ENCODE data around the gene GLIS2. TPM values are rescaled to one million over a fixed set of nuclear protein-coding genes. Genes with fewer than 3 reads are reported as not detected.

The GLIS2 gene
- total and polyA plus RNA-seq, 2 donors, result 0.85 to 3.0 TPM

DNA sequence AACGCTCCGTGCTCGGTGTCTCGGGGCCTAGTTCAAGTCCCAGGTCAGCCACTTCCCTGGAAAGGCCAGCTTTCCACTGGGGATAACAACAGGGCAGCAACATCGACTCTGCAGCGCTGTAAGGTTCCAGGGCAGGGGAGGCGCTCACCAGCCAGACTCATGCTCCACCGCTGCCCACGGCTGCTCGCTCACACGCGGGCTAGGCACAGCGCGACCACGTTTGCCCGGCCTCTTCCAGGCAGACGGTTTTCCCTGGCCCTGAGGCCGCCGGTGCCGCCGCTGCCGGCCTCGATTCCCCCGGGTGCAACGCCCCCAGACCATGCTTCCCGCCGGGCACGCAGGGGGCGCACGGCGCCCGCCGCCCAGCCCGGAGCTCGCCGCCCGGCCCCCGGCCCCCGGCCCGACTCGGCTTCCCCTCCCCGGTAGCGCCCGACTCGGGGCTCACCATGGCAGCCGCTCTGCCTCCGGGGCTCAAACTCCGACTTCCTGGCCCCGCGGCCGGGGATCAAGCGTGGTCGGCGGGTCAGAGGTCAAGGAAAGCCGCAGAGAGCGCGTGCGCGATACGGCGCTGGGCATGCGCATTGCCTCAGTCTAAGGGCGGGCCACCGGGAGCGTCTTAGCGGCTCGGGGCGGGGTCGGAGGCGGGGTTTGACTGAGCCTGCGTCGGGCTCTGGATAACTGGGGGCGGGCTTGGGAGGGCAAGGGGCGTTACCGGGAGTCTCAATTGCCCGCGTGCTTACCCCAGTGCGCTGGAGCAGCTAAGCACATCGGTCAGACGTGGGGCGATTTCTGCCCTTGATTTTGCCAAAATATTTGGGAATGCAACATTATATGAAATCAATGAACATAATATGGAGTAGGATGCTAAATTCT is 35.2 kb downstream of the GLIS2 start, which contains the start of gene PAM16:
PAM16 (minus strand) TSS at position 535 of the 873 bp plus-strand sequence; CDS start at position 448, 87 bp downstream.
- Histone ChIP-seq H3K36me3 (ENCODE audit: control insufficient read depth in 2 of 2, insufficient read depth in 2 of 2, low read length in 1 of 2) (peaks cover 10 to 19% of the 10 kb centered on the region in 2 donors), H3K27ac (ENCODE audit: low read depth in 1 of 2, low read length in 1 of 2) (peak within 1 kb of the TSS; percentile 24 to 78), H3K9me3 (ENCODE audit: control insufficient read depth in 2 of 2, insufficient read depth in 1 of 2, low read length in 1 of 2) (no peaks in the 10 kb centered on the region), H3K4me3 (ENCODE audit: low read length in 2 of 2) (peak within 1 kb of the TSS; percentile 82 to 98), H3K27me3 (ENCODE audit: control insufficient read depth in 2 of 2, insufficient read depth in 1 of 2, low read length in 1 of 2) (no peaks in the 10 kb centered on the region), H3K4me1 (ENCODE audit: control insufficient read depth in 2 of 2, insufficient read depth in 2 of 2, low read length in 2 of 2) (peaks cover 3 to 16% of the 10 kb centered on the region in 2 donors)
- DNase-seq (ENCODE audit: low read depth in 6 of 9, low spot score in 9 of 9), result peak; percentile 86 to 98 (median 95)
- WGBS, result under 1% methylated on average over 81 of the region's 81 CpGs

DNA sequence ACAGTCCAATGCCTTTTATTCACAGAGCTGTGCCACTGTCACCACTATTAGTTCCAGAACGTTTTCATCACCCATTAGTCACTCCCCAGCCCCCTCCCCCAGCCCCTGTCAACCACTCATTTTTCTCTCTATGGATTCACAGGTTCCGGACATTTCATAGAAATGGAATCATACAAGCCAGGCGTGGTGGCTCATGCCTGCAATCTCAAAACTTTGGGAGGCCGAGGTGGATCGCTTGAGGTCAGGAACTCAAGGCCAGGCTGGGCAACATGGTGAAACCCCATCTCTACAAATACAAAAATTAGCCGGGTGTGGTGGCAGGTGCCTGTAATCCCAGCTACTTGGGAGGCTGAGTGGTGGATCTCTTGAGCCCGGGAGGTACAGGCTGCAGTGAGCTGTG is 36.0 kb downstream of the GLIS2 start:
- H3K36me3 ChIP-seq (ENCODE audit: control insufficient read depth in 2 of 2, insufficient read depth in 2 of 2, low read length in 1 of 2), result peaks cover 11 to 22% of the 10 kb centered on the region in 2 donors
- peaks cover 3 to 16% of the 10 kb centered on the region in 2 donors for H3K4me1 ChIP-seq (ENCODE audit: control insufficient read depth in 2 of 2, insufficient read depth in 2 of 2, low read length in 2 of 2)
- no peak overlapping the region for H3K27ac ChIP-seq (ENCODE audit: low read depth in 1 of 2, low read length in 1 of 2)
- DNase-seq (ENCODE audit: low read depth in 6 of 9, low spot score in 9 of 9), result no peak
- no peaks in the 10 kb centered on the region for H3K27me3 ChIP-seq (ENCODE audit: control insufficient read depth in 2 of 2, insufficient read depth in 1 of 2, low read length in 1 of 2)
- no peaks in the 10 kb centered on the region for H3K9me3 ChIP-seq (ENCODE audit: control insufficient read depth in 2 of 2, insufficient read depth in 1 of 2, low read length in 1 of 2)
- peak overlapping the region in 1 of 2 donors; percentile 98 for H3K4me3 ChIP-seq (ENCODE audit: low read length in 2 of 2)
- WGBS, result 88% methylated on average over 7 of the region's 7 CpGs

DNA sequence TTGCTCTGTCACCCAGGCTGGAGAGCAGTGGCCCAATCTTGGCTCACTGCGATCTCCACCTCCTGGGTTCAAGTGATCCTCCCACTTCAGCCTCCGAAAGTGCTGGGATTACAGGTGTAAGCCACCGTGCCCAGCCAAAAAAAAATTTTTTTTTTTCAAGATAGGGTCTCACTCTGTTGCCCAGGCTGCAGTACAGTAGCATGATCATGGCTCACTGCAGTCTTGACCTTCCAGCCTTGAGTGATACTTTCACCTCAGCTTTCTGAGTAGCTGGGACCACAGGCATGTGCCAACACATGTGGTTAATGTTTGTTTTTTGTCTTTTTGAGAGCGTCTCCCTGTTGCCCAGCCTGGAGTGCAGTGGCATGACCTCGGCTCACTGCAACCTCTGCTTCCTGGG is 37.0 kb downstream of the GLIS2 start:
- H3K4me3 ChIP-seq (ENCODE audit: low read length in 2 of 2), result no peak overlapping the region
- no peaks in the 10 kb centered on the region for H3K27me3 ChIP-seq (ENCODE audit: control insufficient read depth in 2 of 2, insufficient read depth in 1 of 2, low read length in 1 of 2)
- over 99% methylated on average over 5 of the region's 5 CpGs for WGBS
- peaks cover 3 to 16% of the 10 kb centered on the region in 2 donors for H3K4me1 ChIP-seq (ENCODE audit: control insufficient read depth in 2 of 2, insufficient read depth in 2 of 2, low read length in 2 of 2)
- H3K36me3 ChIP-seq (ENCODE audit: control insufficient read depth in 2 of 2, insufficient read depth in 2 of 2, low read length in 1 of 2), result peaks cover 13 to 22% of the 10 kb centered on the region in 2 donors
- H3K27ac ChIP-seq (ENCODE audit: low read depth in 1 of 2, low read length in 1 of 2), result no peak overlapping the region
- no peaks in the 10 kb centered on the region for H3K9me3 ChIP-seq (ENCODE audit: control insufficient read depth in 2 of 2, insufficient read depth in 1 of 2, low read length in 1 of 2)
- no peak for DNase-seq (ENCODE audit: low read depth in 6 of 9, low spot score in 9 of 9)

DNA sequence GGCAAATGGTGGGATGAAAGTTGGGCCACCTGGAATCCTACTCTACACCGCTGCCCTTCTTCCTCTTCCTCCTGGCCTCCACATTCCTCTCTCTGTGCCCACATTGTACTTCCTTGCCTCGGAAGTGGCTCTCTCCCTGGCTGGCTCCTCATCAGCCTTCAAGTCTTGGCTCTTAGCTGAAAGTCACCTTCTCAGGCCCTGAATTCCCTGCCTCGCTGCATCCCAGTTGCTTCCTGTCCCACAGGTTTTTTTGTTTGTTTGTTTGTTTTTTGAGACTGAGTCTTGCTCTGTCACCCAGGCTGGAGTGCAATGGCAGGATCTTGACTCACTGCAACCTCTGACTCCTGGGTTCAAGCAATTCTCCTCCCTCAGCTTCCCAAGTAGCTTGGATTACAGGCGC is 37.8 kb downstream of the GLIS2 start:
- Histone ChIP-seq H3K27ac (ENCODE audit: low read depth in 1 of 2, low read length in 1 of 2) (no peak overlapping the region), H3K27me3 (ENCODE audit: control insufficient read depth in 2 of 2, insufficient read depth in 1 of 2, low read length in 1 of 2) (no peaks in the 10 kb centered on the region), H3K9me3 (ENCODE audit: control insufficient read depth in 2 of 2, insufficient read depth in 1 of 2, low read length in 1 of 2) (no peaks in the 10 kb centered on the region), H3K4me1 (ENCODE audit: control insufficient read depth in 2 of 2, insufficient read depth in 2 of 2, low read length in 2 of 2) (peaks cover 3 to 16% of the 10 kb centered on the region in 2 donors), H3K36me3 (ENCODE audit: control insufficient read depth in 2 of 2, insufficient read depth in 2 of 2, low read length in 1 of 2) (peaks cover 19 to 22% of the 10 kb centered on the region in 2 donors), H3K4me3 (ENCODE audit: low read length in 2 of 2) (no peak overlapping the region)
- no peak for DNase-seq (ENCODE audit: low read depth in 6 of 9, low spot score in 9 of 9)
- over 99% methylated on average over 4 of the region's 4 CpGs for WGBS

DNA sequence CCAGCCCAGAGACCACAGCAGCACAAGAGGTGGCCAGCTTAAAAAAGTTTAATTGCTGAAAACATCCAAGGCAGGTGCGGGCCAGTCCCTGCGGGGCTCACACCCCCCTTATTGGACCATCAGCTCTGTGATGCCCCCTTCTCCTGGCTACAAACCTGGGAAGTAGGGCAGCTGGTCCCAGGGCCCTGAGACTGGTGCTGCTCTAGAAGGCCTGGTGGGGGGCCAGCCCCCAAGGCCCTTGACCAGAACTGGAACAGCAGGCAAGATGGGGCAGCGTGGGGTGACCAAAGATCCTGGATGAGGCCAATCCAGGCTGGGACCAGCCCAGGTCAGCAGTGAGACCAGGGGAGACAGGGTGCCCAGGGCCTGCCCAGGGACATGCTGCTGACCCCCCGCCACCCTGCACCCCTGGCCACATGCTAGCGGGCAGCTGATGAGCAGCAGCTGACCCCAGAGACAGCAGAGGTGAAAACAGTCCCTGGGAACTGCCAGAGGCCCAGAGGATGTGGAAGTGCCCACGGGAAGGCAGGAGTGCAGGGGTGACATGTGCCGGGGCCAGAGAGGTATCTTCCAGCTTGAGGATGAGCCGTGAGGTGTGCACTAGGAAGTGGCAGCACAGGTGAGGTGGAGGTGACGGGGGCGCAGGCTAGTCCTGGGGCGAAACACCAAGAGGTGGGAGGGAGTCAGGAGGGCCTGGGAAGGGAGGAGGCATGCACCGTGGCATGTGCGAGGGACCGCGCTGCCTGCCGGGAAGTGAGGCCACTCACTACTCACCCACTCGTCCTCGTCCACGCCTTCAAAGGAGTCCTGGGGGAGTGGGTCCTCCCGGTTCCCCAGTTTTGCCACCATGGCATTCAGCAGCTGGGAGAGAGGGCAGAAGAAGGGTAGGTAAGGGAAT is 38.9 kb downstream of the GLIS2 start:
- H3K4me1 ChIP-seq (ENCODE audit: control insufficient read depth in 2 of 2, insufficient read depth in 2 of 2, low read length in 2 of 2), result peaks cover 3 to 14% of the 10 kb centered on the region in 2 donors
- 98% methylated on average over 20 of the region's 20 CpGs for WGBS
- H3K4me3 ChIP-seq (ENCODE audit: low read length in 2 of 2), result no peak overlapping the region
- peaks cover 18 to 28% of the 10 kb centered on the region in 2 donors for H3K36me3 ChIP-seq (ENCODE audit: control insufficient read depth in 2 of 2, insufficient read depth in 2 of 2, low read length in 1 of 2)
- H3K27me3 ChIP-seq (ENCODE audit: control insufficient read depth in 2 of 2, insufficient read depth in 1 of 2, low read length in 1 of 2), result no peaks in the 10 kb centered on the region
- H3K9me3 ChIP-seq (ENCODE audit: control insufficient read depth in 2 of 2, insufficient read depth in 1 of 2, low read length in 1 of 2), result no peaks in the 10 kb centered on the region
- H3K27ac ChIP-seq (ENCODE audit: low read depth in 1 of 2, low read length in 1 of 2), result no peak overlapping the region
- no peak for DNase-seq (ENCODE audit: low read depth in 6 of 9, low spot score in 9 of 9)

DNA sequence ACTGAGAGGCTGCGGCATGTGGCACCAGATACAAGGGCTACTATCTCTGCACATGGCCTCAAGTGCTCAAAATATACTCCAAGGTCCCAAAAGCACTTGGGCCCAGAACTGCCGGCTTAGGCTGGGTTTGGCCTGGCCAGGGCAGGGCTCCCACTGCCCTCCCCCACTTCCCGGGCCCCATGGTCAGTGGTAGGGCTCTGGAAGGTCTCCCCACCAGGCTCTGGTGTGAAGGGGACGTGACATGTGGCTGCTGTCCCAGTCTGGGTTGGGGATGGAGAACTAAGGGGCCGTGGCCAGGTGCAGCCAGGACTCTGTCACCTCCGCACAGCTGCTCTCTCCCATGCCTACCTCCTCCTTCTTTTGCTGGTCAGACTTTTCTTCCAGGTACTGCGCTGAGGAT is 41.0 kb downstream of the GLIS2 start:
- no peak for DNase-seq (ENCODE audit: low read depth in 6 of 9, low spot score in 9 of 9)
- 99% methylated on average over 7 of the region's 7 CpGs for WGBS
- Histone ChIP-seq H3K4me1 (ENCODE audit: control insufficient read depth in 2 of 2, insufficient read depth in 2 of 2, low read length in 2 of 2) (no peaks in the 10 kb centered on the region), H3K27ac (ENCODE audit: low read depth in 1 of 2, low read length in 1 of 2) (no peak overlapping the region), H3K27me3 (ENCODE audit: control insufficient read depth in 2 of 2, insufficient read depth in 1 of 2, low read length in 1 of 2) (no peaks in the 10 kb centered on the region), H3K4me3 (ENCODE audit: low read length in 2 of 2) (no peak overlapping the region), H3K36me3 (ENCODE audit: control insufficient read depth in 2 of 2, insufficient read depth in 2 of 2, low read length in 1 of 2) (peaks cover 31 to 47% of the 10 kb centered on the region in 2 donors), H3K9me3 (ENCODE audit: control insufficient read depth in 2 of 2, insufficient read depth in 1 of 2, low read length in 1 of 2) (peaks cover 0 to 2% of the 10 kb centered on the region in 2 donors)

DNA sequence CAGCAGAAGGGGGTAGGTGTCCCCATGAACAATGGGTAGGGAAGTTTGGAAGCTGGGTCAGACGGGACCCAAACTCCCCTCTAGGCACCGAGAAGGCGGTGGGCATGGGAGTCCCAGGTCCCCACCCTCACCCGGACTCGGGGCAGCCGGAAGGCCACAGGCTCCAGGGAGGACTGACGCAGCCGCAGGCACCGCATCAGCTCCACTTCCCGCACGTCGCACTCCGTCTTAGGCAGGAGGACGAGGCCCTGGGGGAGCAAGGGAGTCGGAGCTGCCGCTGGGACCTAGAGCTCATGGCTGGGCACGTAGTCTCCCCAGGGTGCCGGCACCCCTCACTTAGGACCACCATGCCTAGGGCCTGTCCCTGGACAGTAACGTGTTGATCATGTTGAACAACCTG is 42.4 kb downstream of the GLIS2 start:
- Histone ChIP-seq H3K4me1 (ENCODE audit: control insufficient read depth in 2 of 2, insufficient read depth in 2 of 2, low read length in 2 of 2) (no peaks in the 10 kb centered on the region), H3K27me3 (ENCODE audit: control insufficient read depth in 2 of 2, insufficient read depth in 1 of 2, low read length in 1 of 2) (no peaks in the 10 kb centered on the region), H3K4me3 (ENCODE audit: low read length in 2 of 2) (no peak overlapping the region), H3K27ac (ENCODE audit: low read depth in 1 of 2, low read length in 1 of 2) (no peak overlapping the region), H3K36me3 (ENCODE audit: control insufficient read depth in 2 of 2, insufficient read depth in 2 of 2, low read length in 1 of 2) (peaks cover 44 to 59% of the 10 kb centered on the region in 2 donors), H3K9me3 (ENCODE audit: control insufficient read depth in 2 of 2, insufficient read depth in 1 of 2, low read length in 1 of 2) (peaks cover 0 to 2% of the 10 kb centered on the region in 2 donors)
- no peak for DNase-seq (ENCODE audit: low read depth in 6 of 9, low spot score in 9 of 9)
- WGBS, result 98% methylated on average over 19 of the region's 19 CpGs

DNA sequence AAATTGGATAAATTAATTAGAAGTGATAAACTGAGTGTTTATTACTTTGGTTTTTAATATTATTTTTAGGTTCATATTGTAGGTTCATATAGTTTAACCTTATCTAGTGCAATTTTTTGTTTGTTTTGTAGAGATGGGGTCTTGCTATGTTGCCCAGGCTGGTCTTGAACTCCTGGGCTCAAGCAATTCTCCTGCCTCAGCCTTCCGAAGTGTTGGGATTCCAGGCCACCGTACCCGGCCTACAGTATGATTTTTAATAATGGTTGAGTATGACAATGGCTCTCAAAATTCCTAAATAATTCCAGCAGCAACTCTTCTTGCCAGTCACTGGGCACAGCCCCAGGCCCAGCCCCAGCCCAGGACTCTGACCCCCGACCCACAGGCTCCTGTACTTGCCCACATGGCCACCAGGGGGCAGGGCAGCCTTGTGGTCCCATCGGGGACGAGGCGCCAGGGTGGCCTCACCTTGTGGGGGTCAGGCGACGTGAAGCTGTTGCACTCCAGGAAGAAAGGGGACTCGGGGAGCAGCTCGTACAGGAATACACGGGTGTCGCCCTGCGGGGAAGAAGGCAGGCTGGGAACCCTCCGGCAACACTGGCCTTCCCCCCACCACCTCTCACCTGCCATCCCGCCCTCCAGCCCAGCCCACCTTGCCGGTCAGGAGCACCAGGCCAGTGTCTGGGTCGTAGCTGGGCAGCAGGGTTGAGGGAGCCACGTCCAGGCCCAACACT is 43.1 kb downstream of the GLIS2 start:
- H3K9me3 ChIP-seq (ENCODE audit: control insufficient read depth in 2 of 2, insufficient read depth in 1 of 2, low read length in 1 of 2), result peaks cover 0 to 2% of the 10 kb centered on the region in 2 donors
- H3K4me3 ChIP-seq (ENCODE audit: low read length in 2 of 2), result no peak overlapping the region
- peaks cover 44 to 60% of the 10 kb centered on the region in 2 donors for H3K36me3 ChIP-seq (ENCODE audit: control insufficient read depth in 2 of 2, insufficient read depth in 2 of 2, low read length in 1 of 2)
- no peaks in the 10 kb centered on the region for H3K4me1 ChIP-seq (ENCODE audit: control insufficient read depth in 2 of 2, insufficient read depth in 2 of 2, low read length in 2 of 2)
- H3K27ac ChIP-seq (ENCODE audit: low read depth in 1 of 2, low read length in 1 of 2), result no peak overlapping the region
- no peaks in the 10 kb centered on the region for H3K27me3 ChIP-seq (ENCODE audit: control insufficient read depth in 2 of 2, insufficient read depth in 1 of 2, low read length in 1 of 2)
- DNase-seq (ENCODE audit: low read depth in 6 of 9, low spot score in 9 of 9), result peak in 6 of 9 donors; percentile 16 to 47 (median 36)
- WGBS, result 86% methylated on average over 19 of the region's 19 CpGs
